IMR-90 (cell line): ENCODE results near the gene PDE6H. TPM values are rescaled to one million over a fixed set of nuclear protein-coding genes. Genes with fewer than 3 reads are reported as not detected.

Experiments used
- ATAC-seq: fragments of 200-7000 bp; cut with Tn5 transposase; 2 replicates; pipeline ENCODE4 v1.9.1; 2020; ENCODE audit warnings: low read depth, mild to moderate bottlenecking, moderate library complexity
- BruUV-seq: library from RNA; stranded (reverse); fragments of 400-500 nt; replicated peaks from 2 replicates; lab custom pipeline; 2021; lab: Mats Ljungman, UMichigan
- CTCF ChIA-PET: fragments of 300-600 bp; formaldehyde crosslinking; extraction: SDS; loops from one replicate; lab custom pipeline; 2021; ENCODE audit warnings: antibody characterized with exemption; lab: Yijun Ruan, JAX
- POLR2A ChIA-PET: fragments of 300-600 bp; sonication (Branson Sonifier 250); formaldehyde crosslinking; loops from one replicate; lab custom pipeline; 2022; ENCODE audit warnings: antibody characterized with exemption; ENCODE audit not compliant: unreplicated experiment; lab: Charles Lee
- DNase-seq: peaks from one replicate; pipeline ENCODE4 v3.0.0; 2013
- H2AFZ ChIP-seq: replicated peaks from 2 replicates; pipeline ENCODE3; 2013; ENCODE audit warnings: low read length, mild to moderate bottlenecking; ENCODE audit not compliant: poor library complexity
- H2AK5ac ChIP-seq: 2 replicates; pipeline ENCODE4 v1.6.1; 2013; ENCODE audit warnings: low read depth, low read length, inconsistent platforms
- H2AK9ac ChIP-seq: replicated peaks from 2 replicates; pipeline ENCODE3; 2013; ENCODE audit warnings: mild to moderate bottlenecking, low read depth, low read length, moderate library complexity; ENCODE audit not compliant: poor library complexity
- H2BK120ac ChIP-seq: 2 replicates; pipeline ENCODE4 v1.6.1; 2013; ENCODE audit warnings: low read depth, low read length, inconsistent platforms
- H2BK15ac ChIP-seq: 3 replicates; pipeline ENCODE4 v1.6.1; 2013; ENCODE audit warnings: low read depth, low read length, inconsistent platforms
- H2BK20ac ChIP-seq: 2 replicates; pipeline ENCODE4 v1.6.1; 2013; ENCODE audit warnings: low read depth, mild to moderate bottlenecking, inconsistent platforms, low read length, moderate library complexity
- H2BK5ac ChIP-seq: 2 replicates; pipeline ENCODE4 v1.6.1; 2013; ENCODE audit warnings: mild to moderate bottlenecking, low read depth, low read length, inconsistent platforms; ENCODE audit not compliant: poor library complexity, severe bottlenecking
- H3K14ac ChIP-seq: replicated peaks from 2 replicates; pipeline ENCODE4 v1.6.1; 2013; ENCODE audit warnings: low read depth, low read length, inconsistent platforms
- H3K18ac ChIP-seq: 2 replicates; pipeline ENCODE4 v1.6.1; 2013; ENCODE audit warnings: low read depth, low read length, control low read depth
- H3K23ac ChIP-seq: 2 replicates; pipeline ENCODE4 v1.6.1; 2013; ENCODE audit warnings: low read depth, low read length, inconsistent platforms
- H3K27ac ChIP-seq: 2 replicates; pipeline ENCODE4 v1.5.1; 2013; ENCODE audit warnings: mild to moderate bottlenecking, control low read depth, low read length; ENCODE audit not compliant: insufficient read depth
- H3K27me3 ChIP-seq: 2 replicates; pipeline ENCODE4 v1.6.1; 2013; ENCODE audit warnings: low read length; ENCODE audit not compliant: control insufficient read depth, insufficient read depth
- H3K36me3 ChIP-seq: 2 replicates; pipeline ENCODE4 v1.6.1; 2013; ENCODE audit warnings: low read length, mixed read lengths; ENCODE audit not compliant: control insufficient read depth, insufficient read depth
- H3K4ac ChIP-seq: 2 replicates; pipeline ENCODE4 v1.6.1; 2013; ENCODE audit warnings: low read depth, low read length, inconsistent platforms
- H3K4me1 ChIP-seq: 2 replicates; pipeline ENCODE4 v1.6.1; 2013; ENCODE audit warnings: low read length, mixed read lengths; ENCODE audit not compliant: control insufficient read depth, insufficient read depth
- H3K4me2 ChIP-seq: 2 replicates; pipeline ENCODE4 v1.6.1; 2013; ENCODE audit warnings: low read depth, mild to moderate bottlenecking, control low read depth, low read length, moderate library complexity
- H3K4me3 ChIP-seq: 2 replicates; pipeline ENCODE4 v1.5.1; 2013; ENCODE audit warnings: low read depth, mild to moderate bottlenecking, control low read depth, low read length, moderate library complexity; ENCODE audit not compliant: insufficient read depth
- H3K56ac ChIP-seq: 2 replicates; pipeline ENCODE4 v1.6.1; 2013; ENCODE audit warnings: low read length, inconsistent platforms; ENCODE audit not compliant: insufficient read depth; ENCODE audit errors: extremely low read depth
- H3K79me1 ChIP-seq, 2 experiments: 2 replicates each; pipeline ENCODE4 v1.6.1; 2013; ENCODE audit warnings: low read length in 2 of 2, inconsistent platforms in 1 of 2, low read depth in 1 of 2
- H3K9ac ChIP-seq: 2 replicates; pipeline ENCODE4 v1.6.1; 2013; ENCODE audit warnings: low read depth, low read length, control low read depth
- H3K9me1 ChIP-seq: 2 replicates; pipeline ENCODE4 v1.6.1; 2013; ENCODE audit warnings: low read length, inconsistent platforms; ENCODE audit not compliant: insufficient read depth
- H3K9me3 ChIP-seq: 2 replicates; pipeline ENCODE4 v1.6.1; 2013; ENCODE audit warnings: low read length; ENCODE audit not compliant: control insufficient read depth, insufficient read depth
- H4K20me1 ChIP-seq: 2 replicates; pipeline ENCODE4 v1.6.1; 2013; ENCODE audit warnings: low read length, inconsistent platforms; ENCODE audit not compliant: insufficient read depth
- H4K5ac ChIP-seq: 2 replicates; pipeline ENCODE4 v1.6.1; 2013; ENCODE audit warnings: mild to moderate bottlenecking, low read depth, low read length, control low read depth
- H4K8ac ChIP-seq, 2 experiments: 2 replicates each; pipeline ENCODE4 v1.6.1; 2013; ENCODE audit warnings: low read depth in 2 of 2, low read length in 2 of 2, control low read depth in 1 of 2, inconsistent platforms in 1 of 2
- H4K91ac ChIP-seq: 2 replicates; pipeline ENCODE4 v1.6.1; 2013; ENCODE audit warnings: low read depth, low read length, inconsistent platforms; ENCODE audit not compliant: insufficient read depth
- BHLHE40 ChIP-seq: fragments of 150-350 bp; IDR thresholded peaks from 2 replicates; pipeline ENCODE4 v1.6.1; 2016; ENCODE audit warnings: mild to moderate bottlenecking, low read depth, low read length
- CHD1 ChIP-seq: IDR thresholded peaks from 2 replicates; pipeline ENCODE4 v1.6.1; 2012; ENCODE audit warnings: low read depth, low read length, improper control_type of control experiment
- FOS ChIP-seq: fragments of 150-350 bp; IDR thresholded peaks from 2 replicates; pipeline ENCODE4 v1.6.1; 2016; ENCODE audit warnings: low read depth, low read length
- MAZ ChIP-seq: IDR thresholded peaks from 2 replicates; pipeline ENCODE4 v1.6.1; 2012; ENCODE audit warnings: low read depth, mild to moderate bottlenecking, low read length, improper control_type of control experiment, moderate library complexity, borderline replicate concordance
- MXI1 ChIP-seq: IDR thresholded peaks from 2 replicates; pipeline ENCODE4 v1.6.1; 2012; ENCODE audit warnings: low read depth, mild to moderate bottlenecking, low read length, moderate library complexity, borderline replicate concordance
- NFE2L2 ChIP-seq: fragments of 150-350 bp; IDR thresholded peaks from 2 replicates; pipeline ENCODE4 v1.6.1; 2016; ENCODE audit warnings: low read depth, mild to moderate bottlenecking, low read length
- RAD21 ChIP-seq: IDR thresholded peaks from 2 replicates; pipeline ENCODE4 v1.6.1; 2012; ENCODE audit warnings: low read length, improper control_type of control experiment
- RCOR1 ChIP-seq: IDR thresholded peaks from 2 replicates; pipeline ENCODE4 v1.6.1; 2012; ENCODE audit warnings: mild to moderate bottlenecking, low read length, improper control_type of control experiment; ENCODE audit not compliant: insufficient replicate concordance
- SMC3 ChIP-seq: fragments of 150-350 bp; IDR thresholded peaks from 2 replicates; pipeline ENCODE4 v1.6.1; 2016; ENCODE audit warnings: low read depth, mild to moderate bottlenecking, antibody characterized with exemption, low read length, moderate library complexity
- WGBS, 2 experiments: methylation state at CpG; one replicate each; pipeline versions ENCODE4 v1.1.5 to v1.1.7; 2013; ENCODE audit warnings: missing lambda C conversion rate in 2 of 2; ENCODE audit not compliant: insufficient read length in 1 of 2; ENCODE audit errors: extremely low coverage in 2 of 2; 5-methylcytosine and 5-hydroxymethylcytosine counted together
- dilution Hi-C: fragments of 300-500 bp; cut with HindIII; formaldehyde crosslinking; loops from one replicate; pipeline ENCODE4 v1.14.3; 2018; ENCODE audit warnings: low sequenced_read_pairs; ENCODE audit not compliant: unreplicated experiment
- in situ Hi-C: fragments of 300-500 bp; cut with MboI; formaldehyde crosslinking; loops from 3 replicates; pipeline ENCODE4 v1.14.3; 2019; ENCODE audit warnings: low sequenced_read_pairs, inconsistent platforms, mixed read lengths
- intact Hi-C: fragments of 100-400 bp; cut with micrococcal nuclease; formaldehyde crosslinking; loops from 2 replicates; pipeline ENCODE4 v1.10.0; 2022
- polyA plus RNA-seq, 3 experiments: library from polyadenylated mRNA; depleted of rRNA; stranded (reverse); fragments of >200 nt; gene quantifications; 2 replicates each; pipeline ENCODE4 v1.2.3, GENCODE V29; 2012; ENCODE audit warnings: low replicate concordance in 1 of 3
- total RNA-seq: library from RNA; depleted of rRNA; stranded (reverse); fragments of >200 nt; gene quantifications from 2 replicates; pipeline ENCODE4 v1.2.3, GENCODE V29; 2012

The PDE6H gene
- total and polyA plus RNA-seq, 2 of the 4 experiments (the other 2 are of a cell fraction) = not detected

DNA sequence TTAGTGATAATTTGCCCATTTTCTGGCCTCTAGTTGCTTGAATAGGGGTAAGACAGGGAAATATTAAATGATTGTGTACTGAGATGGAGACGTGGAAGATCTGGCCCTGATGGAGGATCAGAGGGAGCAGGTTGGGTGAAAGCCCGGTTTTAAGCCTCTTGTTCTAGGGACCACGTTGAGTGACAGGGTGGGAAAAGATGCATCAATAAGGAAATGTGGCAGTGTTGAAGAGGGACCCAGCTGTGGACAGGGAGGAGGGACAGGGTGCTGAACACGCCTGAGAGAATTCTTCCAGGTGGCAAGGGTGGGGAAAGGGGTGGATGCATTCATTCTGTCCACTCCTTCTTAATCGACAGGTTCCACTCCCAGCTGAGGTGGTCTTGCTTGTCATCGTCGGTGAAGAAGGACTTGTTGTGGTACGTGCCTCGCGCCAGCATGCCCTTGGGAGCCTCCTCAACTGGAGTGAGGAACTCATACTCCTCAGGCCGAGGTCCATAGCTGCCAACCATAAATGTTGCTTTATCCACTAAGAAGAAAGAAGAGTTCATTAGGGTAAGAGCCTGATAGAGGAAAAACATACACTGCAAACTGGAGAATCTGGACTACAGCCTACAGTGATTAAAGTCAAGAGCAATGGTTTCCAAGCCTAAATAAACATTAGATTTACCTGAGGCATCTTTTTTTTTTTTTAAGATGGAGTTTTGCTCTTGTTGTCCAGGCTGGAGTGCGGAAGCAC lies 30.5 kb upstream of the PDE6H start:
- DNase-seq (no peak), ATAC-seq (no peak)
- Histone ChIP-seq H2AK9ac (no peak overlapping the region), H2AFZ (no peak overlapping the region), H4K5ac (no peak overlapping the region), H2BK5ac (no peak overlapping the region), H3K23ac (no peak overlapping the region), H3K27ac (no peak overlapping the region), H3K9me1 (no peaks in the 10 kb centered on the region), H3K4me2 (no peak overlapping the region), H3K79me1 (no peaks in the 10 kb centered on the region), H2BK120ac (no peak overlapping the region), H3K4ac (no peak overlapping the region), H2AK5ac (no peak overlapping the region), H2BK20ac (no peak overlapping the region), H4K20me1 (no peaks in the 10 kb centered on the region), H3K9me3 (no peaks in the 10 kb centered on the region), H3K56ac (no peak overlapping the region), H3K14ac (no peak overlapping the region), H3K27me3 (no peaks in the 10 kb centered on the region), H4K8ac (no peak overlapping the region), H3K4me1 (0 out of 2 replicates have a peak, but pooled peaks cover 2% of the 10 kb centered on the region), H3K18ac (no peak overlapping the region), H3K36me3 (no peaks in the 10 kb centered on the region), H4K91ac (no peak overlapping the region), H3K4me3 (no peak overlapping the region), H3K9ac (no peak overlapping the region), H2BK15ac (no peak overlapping the region)
- in situ Hi-C loops = no loop called here
- WGBS, 2 experiments = 100% methylated on average over 1 of the region's 12 CpGs; no CpG with 5 or more reads in 1 of the 2 experiments
- no TSS peak for BruUV-seq
- no peak for TF ChIP-seq BHLHE40
- no peak for TF ChIP-seq RAD21
- no peak for TF ChIP-seq RCOR1
- TF ChIP-seq CHD1 = no peak
- no peak for TF ChIP-seq SMC3
- TF ChIP-seq NFE2L2 = no peak
- no peak for TF ChIP-seq MXI1
- no peak for TF ChIP-seq FOS
- TF ChIP-seq MAZ = no peak
- dilution Hi-C loops = no loop called here
- ChIA-PET POLR2A (no interaction called here), CTCF (no interaction called here)
- intact Hi-C loops = no loop called here
